Islet of Langerhans (tissue), 1 donor: ENCODE results near the gene IFNA2.
"Not testable (repeated sequence)": the region's sequence is repeated elsewhere in the genome, so short reads cannot be mapped to it uniquely, and the experiment has no call there.

Experiments
- FAIRE-seq: peaks from one replicate; lab custom pipeline; 2011; peaks lifted over from hg19 to GRCh38; lab: Jason Lieb, UNC

Gene IFNA2

GRCh38 chr9:21381448-21382339 lies 3.5 kb downstream of the IFNA2 start:
- FAIRE-seq: no peak

GRCh38 chr9:21371467-21371866 lies 13.7 kb downstream of the IFNA2 start:
- FAIRE-seq: not testable (repeated sequence)

- FAIRE-seq: no peak
Observed at GRCh38 chr9:21367957-21368356, 17.2 kb downstream of the IFNA2 start, which contains the start of gene IFNA13. Gene IFNA13, minus strand, starts transcription at chr9:21368057. Its CDS starts 47 bp downstream, at chr9:21368010.

- not testable (repeated sequence) for FAIRE-seq
Observed at GRCh38 chr9:21367169-21367568, 18.0 kb downstream of the IFNA2 start.

- no peak for FAIRE-seq
Observed at GRCh38 chr9:21362287-21362686, 22.9 kb downstream of the IFNA2 start.

- FAIRE-seq: no peak
Observed at GRCh38 chr9:21357479-21358460, 27.4 kb downstream of the IFNA2 start.

- no peak for FAIRE-seq
Observed at GRCh38 chr9:21350787-21351186, 34.4 kb downstream of the IFNA2 start, which contains the start of gene IFNA6. Gene IFNA6, minus strand, starts transcription at chr9:21350887. Its CDS starts 0 bp downstream, at chr9:21350887.

GRCh38 chr9:21348430-21348970 lies 36.7 kb downstream of the IFNA2 start:
- no peak for FAIRE-seq

- no peak for FAIRE-seq
Observed at GRCh38 chr9:21340735-21341134, 44.5 kb downstream of the IFNA2 start.

- no peak for FAIRE-seq
Observed at GRCh38 chr9:21336457-21336856, 48.7 kb downstream of the IFNA2 start.

GRCh38 chr9:21334701-21335632 lies 50.2 kb downstream of the IFNA2 start, which contains the start of gene KLHL9:
Gene KLHL9, minus strand, starts transcription at chr9:21335404. Its CDS starts 545 bp downstream, at chr9:21334859.
- peak; percentile 5 for FAIRE-seq
